Right cardiac atrium (tissue), 5 donors: ENCODE results near the gene CC2D1A. TPM values are rescaled to one million over a fixed set of nuclear protein-coding genes. Genes with fewer than 3 reads are reported as not detected.
A peak's percentile ranks its signal among the peaks of the same experiment; 100 is the strongest.

Experiments
- ATAC-seq, 2 donors: fragments of 200-7000 bp; cut with Tn5 transposase; one replicate each; pipeline versions ENCODE4 v1.8.0 to v1.9.1; 2020; ENCODE audit warnings: moderate library complexity in 2 of 2, mild to moderate bottlenecking in 1 of 2
- DNase-seq, 3 donors: peaks; one replicate each; pipeline ENCODE4 v3.0.0-alpha.2; 2020
- H3K27ac ChIP-seq: one replicate; pipeline ENCODE4 v1.5.1; 2013; ENCODE audit warnings: mild to moderate bottlenecking, low read length, control low read depth, moderate library complexity
- H3K27me3 ChIP-seq: one replicate; pipeline ENCODE4 v1.6.1; 2013; ENCODE audit not compliant: control insufficient read depth, insufficient read depth
- H3K4me1 ChIP-seq: one replicate; pipeline ENCODE4 v1.6.1; 2013; ENCODE audit warnings: low read length; ENCODE audit not compliant: control insufficient read depth, insufficient read depth
- H3K4me3 ChIP-seq: one replicate; pipeline ENCODE4 v1.5.1; 2013; ENCODE audit warnings: low read length, control low read depth
- H3K9me3 ChIP-seq: one replicate; pipeline ENCODE4 v1.6.1; 2013; ENCODE audit warnings: low read length; ENCODE audit not compliant: control insufficient read depth
- WGBS: extraction: QIAGEN DNeasy Blood & Tissue Kit; methylation state at CpG from one replicate; pipeline ENCODE4 v1.1.7; 2013; 5-methylcytosine and 5-hydroxymethylcytosine counted together
- intact Hi-C, 4 donors: fragments of 100-400 bp; cut with DNase I; formaldehyde crosslinking; loops; one replicate each; pipeline versions ENCODE4 v1.11.0 to v1.14.0; 2022 to 2023
- polyA plus RNA-seq: library from polyadenylated mRNA; stranded (reverse); fragments of 200-250 nt; gene quantifications from one replicate; pipeline ENCODE4 v1.2.3, GENCODE V29; 2013
- total RNA-seq, 4 donors: library from RNA; stranded (reverse); fragmentation: NEBNext Ultra II Directional; extraction: Animal tissue kit (Norgen Biotek cat#: 25700); gene quantifications; one replicate each; pipeline ENCODE4 v1.2.1, GENCODE V29; 2021
- donor health status: healthy with polysubstance abuse.
- donor health status: DM: no; HTN: yes; CAD: no.
- donor health status: DM: no; HTN: no; CAD: no.
- donor health status: DM: no; HTN: yes; CAD: no; lungs with severe emphysema.
- donor health status: DM: yes; HTN: yes; CAD: no.

CC2D1A gene
- total and polyA plus RNA-seq, 5 donors: 21.6 to 26.2 (median 22.6) TPM

- Histone ChIP-seq H3K27ac (no peak overlapping the region), H3K4me1 (no peaks in the 10 kb centered on the region), H3K9me3 (no peaks in the 10 kb centered on the region), H3K4me3 (no peak overlapping the region), H3K27me3 (no peaks in the 10 kb centered on the region)
- ATAC-seq (no peak), DNase-seq (peak in 1 of 3 donors; percentile 25)
- 63% methylated on average over 16 of the region's 16 CpGs for WGBS
- intact Hi-C loops: loop anchor here in 1 of 4 donors (10.0 kb wide), 1 partner anchor 158 kb away; no protein-coding TSS in a partner anchor
Measured at GRCh38 chr19:13887018-13887436, 19.0 kb upstream of the CC2D1A start.

- Histone ChIP-seq H3K9me3 (no peaks in the 10 kb centered on the region), H3K4me1 (no peaks in the 10 kb centered on the region), H3K27me3 (no peaks in the 10 kb centered on the region), H3K27ac (no peak overlapping the region), H3K4me3 (no peak overlapping the region)
- ATAC-seq (no peak), DNase-seq (no peak)
- 77% methylated on average over 5 of the region's 5 CpGs for WGBS
- intact Hi-C loops: loop anchor here in 1 of 4 donors (10.0 kb wide), 1 partner anchor 157 kb away; no protein-coding TSS in a partner anchor
Measured at GRCh38 chr19:13887517-13887916, 18.5 kb upstream of the CC2D1A start.

GRCh38 chr19:13888281-13888680 lies 17.7 kb upstream of the CC2D1A start:
- H3K4me1 ChIP-seq: no peaks in the 10 kb centered on the region
- intact Hi-C loops: loop anchor here in 1 of 4 donors (10.0 kb wide), 1 partner anchor 157 kb away; no protein-coding TSS in a partner anchor
- H3K27me3 ChIP-seq: no peaks in the 10 kb centered on the region
- no peak overlapping the region for H3K27ac ChIP-seq
- DNase-seq (peak in 1 of 3 donors; percentile 37), ATAC-seq (no peak)
- no peaks in the 10 kb centered on the region for H3K9me3 ChIP-seq
- WGBS: 93% methylated on average over 16 of the region's 16 CpGs
- H3K4me3 ChIP-seq: no peak overlapping the region

DNA sequence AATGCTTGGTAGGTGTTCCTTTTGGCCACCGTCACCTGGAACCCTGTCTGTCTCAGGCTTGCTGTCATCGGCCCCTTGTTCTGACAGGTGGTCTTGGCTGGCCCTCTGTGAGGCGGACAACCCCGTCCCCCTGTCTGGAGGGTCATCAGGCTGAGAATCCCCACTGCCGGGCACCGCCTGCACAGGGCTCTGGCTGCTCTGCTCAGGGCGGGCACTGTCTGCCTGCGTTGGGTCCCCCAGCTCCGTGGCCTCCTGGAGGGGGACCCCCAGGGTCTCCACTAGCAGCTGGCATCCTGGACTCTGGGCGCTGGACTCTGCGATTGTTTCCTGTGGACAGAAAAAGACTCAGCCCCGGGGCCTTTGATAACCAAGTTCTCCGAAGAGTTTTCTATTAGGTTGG lies 15.9 kb upstream of the CC2D1A start:
- DNase-seq (peak in 1 of 3 donors; percentile 28), ATAC-seq (no peak)
- WGBS: 92% methylated on average over 13 of the region's 13 CpGs
- Histone ChIP-seq H3K4me1 (no peaks in the 10 kb centered on the region), H3K27me3 (no peaks in the 10 kb centered on the region), H3K27ac (no peak overlapping the region), H3K9me3 (no peaks in the 10 kb centered on the region), H3K4me3 (no peak overlapping the region)
- intact Hi-C loops: no loop called here

DNA sequence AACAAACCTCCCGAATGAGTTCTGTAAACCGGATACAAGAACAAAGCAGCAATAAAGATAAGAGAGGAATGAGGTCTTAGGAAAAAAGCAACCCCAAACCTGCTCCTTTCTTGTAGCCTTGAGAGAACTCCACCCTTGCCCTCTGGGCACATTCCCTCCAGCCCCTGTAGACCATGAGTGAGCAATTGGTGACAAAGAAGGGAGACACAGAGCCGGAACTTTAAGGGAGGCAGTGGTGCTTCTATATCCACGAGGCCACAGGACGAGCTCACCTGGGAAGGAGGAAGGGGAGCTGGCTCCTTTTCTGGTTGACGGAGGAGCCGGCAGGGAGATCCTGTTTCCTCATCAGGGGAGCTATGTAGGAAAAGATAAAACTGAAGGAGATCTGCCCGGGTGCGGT lies 13.1 kb upstream of the CC2D1A start:
- Histone ChIP-seq H3K4me1 (no peaks in the 10 kb centered on the region), H3K27me3 (no peaks in the 10 kb centered on the region), H3K4me3 (no peak overlapping the region), H3K9me3 (no peaks in the 10 kb centered on the region), H3K27ac (no peak overlapping the region)
- DNase-seq (no peak), ATAC-seq (no peak)
- WGBS: 76% methylated on average over 9 of the region's 9 CpGs
- intact Hi-C loops: no loop called here

- Histone ChIP-seq H3K27me3 (no peaks in the 10 kb centered on the region), H3K4me3 (no peak overlapping the region), H3K9me3 (no peaks in the 10 kb centered on the region), H3K4me1 (no peaks in the 10 kb centered on the region), H3K27ac (no peak overlapping the region)
- DNase-seq: no peak
- WGBS: 82% methylated on average over 5 of the region's 5 CpGs
- no peak for ATAC-seq
- intact Hi-C loops: no loop called here
Measured at GRCh38 chr19:13894552-13894951, 11.4 kb upstream of the CC2D1A start.

DNA sequence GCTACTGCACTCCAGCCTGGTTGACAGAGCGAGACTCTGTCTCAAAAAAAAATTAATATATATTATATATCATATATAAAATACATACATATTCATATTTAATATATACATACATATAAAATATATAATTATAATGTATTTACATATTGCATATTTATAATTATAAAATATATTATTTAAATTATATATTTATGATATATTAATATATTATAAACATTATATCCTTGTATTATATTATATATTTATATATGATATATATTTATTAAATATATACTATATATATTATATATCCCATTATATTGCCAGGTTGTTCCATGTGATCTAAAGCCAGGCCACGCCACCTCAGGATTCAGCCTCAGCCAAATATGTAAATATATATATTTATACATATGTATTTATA lies 9.8 kb upstream of the CC2D1A start:
- H3K9me3 ChIP-seq: no peaks in the 10 kb centered on the region
- 98% methylated on average over 2 of the region's 2 CpGs for WGBS
- DNase-seq: no peak
- ATAC-seq: no peak
- intact Hi-C loops: no loop called here
- no peaks in the 10 kb centered on the region for H3K27me3 ChIP-seq
- H3K4me3 ChIP-seq: no peak overlapping the region
- no peak overlapping the region for H3K27ac ChIP-seq
- H3K4me1 ChIP-seq: no peaks in the 10 kb centered on the region

DNA sequence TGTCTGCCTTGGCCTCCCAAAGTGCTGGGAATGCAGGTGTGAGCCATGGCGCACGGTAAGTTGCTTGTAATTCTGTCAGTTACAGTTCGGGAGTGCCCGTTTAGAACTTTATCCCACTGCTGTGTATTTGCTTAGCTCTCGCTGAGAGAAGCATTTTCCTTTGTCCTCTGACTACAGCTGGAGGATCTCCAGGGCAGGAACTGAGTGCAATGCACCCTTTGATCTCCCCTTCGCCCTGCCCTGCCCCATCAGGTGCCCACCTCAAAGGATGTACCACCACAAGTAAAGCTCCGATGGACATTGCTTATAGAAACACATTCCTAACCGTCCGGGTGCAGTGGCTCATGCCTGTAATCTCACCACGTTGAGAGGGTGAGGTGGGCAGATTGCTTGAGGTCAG lies 6.6 kb upstream of the CC2D1A start:
- DNase-seq (no peak), ATAC-seq (no peak)
- H3K4me1 ChIP-seq: no peaks in the 10 kb centered on the region
- WGBS: 83% methylated on average over 10 of the region's 10 CpGs
- H3K4me3 ChIP-seq: no peak overlapping the region
- H3K9me3 ChIP-seq: no peaks in the 10 kb centered on the region
- intact Hi-C loops: no loop called here
- H3K27me3 ChIP-seq: no peaks in the 10 kb centered on the region
- no peak overlapping the region for H3K27ac ChIP-seq

GRCh38 chr19:13899912-13900584 lies 6.0 kb upstream of the CC2D1A start:
- intact Hi-C loops: loop anchor here in 1 of 4 donors (10.0 kb wide), 1 partner anchor 245 kb away; no protein-coding TSS in a partner anchor
- no peak for DNase-seq
- H3K27ac ChIP-seq: no peak overlapping the region
- no peak overlapping the region for H3K4me3 ChIP-seq
- 64% methylated on average over 5 of the region's 5 CpGs for WGBS
- no peak for ATAC-seq
- H3K27me3 ChIP-seq: no peaks in the 10 kb centered on the region
- H3K9me3 ChIP-seq: no peaks in the 10 kb centered on the region
- no peaks in the 10 kb centered on the region for H3K4me1 ChIP-seq

DNA sequence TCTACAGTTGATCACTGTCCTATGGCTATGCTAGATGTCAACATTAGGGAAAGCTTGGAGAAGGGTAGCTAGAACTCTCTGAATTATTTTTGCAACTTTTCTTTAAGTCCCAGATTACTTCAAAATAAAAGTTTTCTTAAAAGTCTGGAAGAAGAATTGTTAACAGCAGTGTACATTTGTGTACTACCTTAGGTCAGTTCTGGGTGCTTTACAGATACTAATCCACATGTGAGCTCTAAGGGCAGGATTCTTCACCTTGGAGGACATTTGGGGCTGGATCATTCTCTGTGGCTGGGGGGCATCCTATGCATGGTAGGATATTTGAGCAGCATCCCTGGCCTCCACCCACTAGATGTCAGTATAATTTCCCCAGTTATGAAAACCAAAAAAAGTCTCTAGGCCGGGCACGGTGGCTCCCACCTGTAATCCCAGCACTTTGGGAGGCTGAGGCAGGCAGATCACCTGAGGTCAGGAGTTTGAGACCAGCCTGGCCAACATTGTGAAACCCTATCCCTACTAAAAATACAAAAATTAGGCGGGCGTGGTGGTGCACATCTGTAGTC lies 2.9 kb upstream of the CC2D1A start:
- Histone ChIP-seq H3K4me3 (no peak overlapping the region), H3K4me1 (peaks cover 3% of the 10 kb centered on the region), H3K9me3 (no peaks in the 10 kb centered on the region), H3K27me3 (no peaks in the 10 kb centered on the region), H3K27ac (no peak overlapping the region)
- ATAC-seq (no peak), DNase-seq (peak in 1 of 3 donors; percentile 7)
- intact Hi-C loops: loop anchor here in 1 of 4 donors (10.0 kb wide), 1 partner anchor 242 kb away; no protein-coding TSS in a partner anchor
- WGBS: 67% methylated on average over 4 of the region's 4 CpGs

GRCh38 chr19:13906521-13906904 lies 512 bp downstream of the CC2D1A start:
- no peaks in the 10 kb centered on the region for H3K27me3 ChIP-seq
- no peak overlapping the region for H3K27ac ChIP-seq
- peak overlapping the region; percentile 61 for H3K4me3 ChIP-seq
- intact Hi-C loops: loop anchor here in 1 of 4 donors (10.0 kb wide), 1 partner anchor 238 kb away; no protein-coding TSS in a partner anchor
- peaks cover 3% of the 10 kb centered on the region for H3K4me1 ChIP-seq
- no peaks in the 10 kb centered on the region for H3K9me3 ChIP-seq
- DNase-seq (no peak), ATAC-seq (peak; percentile 46 to 51)
- WGBS: 4% methylated on average over 13 of the region's 13 CpGs
